ENCODE results near the gene TSHR.

TSHR gene

DNA sequence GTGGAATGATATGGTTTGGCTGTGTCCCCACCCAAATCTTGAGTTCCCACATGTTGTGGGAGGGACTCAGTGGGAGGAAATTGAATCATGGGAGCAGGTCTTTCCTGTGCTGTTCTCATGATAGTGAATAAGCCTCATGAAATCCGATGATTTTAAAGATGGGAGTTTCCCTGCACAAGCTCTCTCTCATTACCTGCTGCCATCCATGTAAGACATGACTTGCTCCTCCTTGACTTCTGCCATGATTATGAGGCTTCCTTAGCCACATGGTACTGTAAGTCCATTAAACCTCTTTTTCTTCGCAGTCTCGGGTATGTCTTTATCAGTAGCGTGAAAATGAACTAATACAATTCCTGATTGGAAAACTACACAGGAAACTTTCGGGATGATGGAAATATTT is 100.5 kb downstream of the TSHR start:
- no peaks in the 10 kb centered on the region for H3K36me3 ChIP-seq
- H3K27me3 ChIP-seq, result no peaks in the 10 kb centered on the region
- H3K27ac ChIP-seq, result no peak overlapping the region
- no peak for DNase-seq
- H3K4me3 ChIP-seq, result no peak overlapping the region
- H3K4me1 ChIP-seq, result no peaks in the 10 kb centered on the region
- no peaks in the 10 kb centered on the region for H3K9me3 ChIP-seq
- intact Hi-C loops (cut with DNase I; ENCODE audit: low total_unique reads), result no loop called here
- no peak for TF ChIP-seq CTCF (IDR thresholded peaks at IDR 0.05)

DNA sequence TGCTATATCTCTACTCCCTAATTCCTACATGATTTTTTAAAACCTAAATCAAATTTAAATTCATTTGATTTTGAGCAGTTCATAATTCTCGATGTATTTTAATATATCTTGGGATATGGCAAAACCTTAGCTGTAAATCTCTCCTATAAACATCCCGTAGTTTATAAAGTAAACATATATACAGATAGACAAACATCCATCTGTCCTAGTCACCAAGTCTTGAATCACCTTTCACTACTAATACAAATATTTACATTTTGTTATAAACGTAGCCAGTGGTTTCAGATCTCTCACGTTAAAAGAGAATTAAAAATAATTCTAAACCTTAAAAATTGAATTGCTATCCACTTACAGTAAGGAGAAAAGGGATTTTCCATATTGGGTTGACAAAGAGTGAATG is 107.0 kb downstream of the TSHR start:
- intact Hi-C loops (cut with DNase I; ENCODE audit: low total_unique reads), result no loop called here
- DNase-seq, result no peak
- Histone ChIP-seq H3K27ac (no peak overlapping the region), H3K9me3 (no peaks in the 10 kb centered on the region), H3K4me3 (no peak overlapping the region), H3K4me1 (no peaks in the 10 kb centered on the region), H3K36me3 (no peaks in the 10 kb centered on the region), H3K27me3 (no peaks in the 10 kb centered on the region)
- TF ChIP-seq CTCF (IDR thresholded peaks at IDR 0.05), result no peak

DNA sequence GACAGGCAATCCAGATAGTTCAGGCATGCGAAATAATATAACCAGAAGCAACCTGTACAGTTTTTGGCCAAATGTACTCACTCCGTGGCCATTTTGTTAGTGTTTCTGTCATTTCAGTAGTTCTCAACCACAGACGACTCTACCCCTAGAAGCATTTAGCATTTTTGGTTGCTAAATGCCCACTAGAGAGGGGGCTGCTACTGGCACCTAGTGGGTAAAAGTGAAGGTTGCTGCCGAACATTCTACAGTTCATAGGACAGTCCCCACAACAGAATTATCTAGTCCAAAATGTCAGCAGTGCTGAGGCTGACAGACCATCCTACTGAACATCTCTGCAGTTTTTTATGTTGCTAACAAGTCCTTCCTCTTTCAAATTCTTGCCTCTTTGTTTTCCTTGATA is 107.4 kb downstream of the TSHR start:
- no peak for DNase-seq
- no peaks in the 10 kb centered on the region for H3K9me3 ChIP-seq
- H3K27ac ChIP-seq, result no peak overlapping the region
- no peaks in the 10 kb centered on the region for H3K4me1 ChIP-seq
- no peaks in the 10 kb centered on the region for H3K27me3 ChIP-seq
- no peak overlapping the region for H3K4me3 ChIP-seq
- no peaks in the 10 kb centered on the region for H3K36me3 ChIP-seq
- intact Hi-C loops (cut with DNase I; ENCODE audit: low total_unique reads), result no loop called here
- TF ChIP-seq CTCF (IDR thresholded peaks at IDR 0.05), result no peak

GRCh38 chr14:81066672-81067071 is 111.3 kb downstream of the TSHR start:
- H3K27ac ChIP-seq, result no peak overlapping the region
- intact Hi-C loops (cut with DNase I; ENCODE audit: low total_unique reads), result no loop called here
- no peak for TF ChIP-seq CTCF (IDR thresholded peaks at IDR 0.05)
- no peaks in the 10 kb centered on the region for H3K36me3 ChIP-seq
- DNase-seq, result no peak
- peaks cover 2 to 14% (median 4%) of the 10 kb centered on the region in 3 donors for H3K9me3 ChIP-seq
- no peak overlapping the region for H3K4me3 ChIP-seq
- no peaks in the 10 kb centered on the region for H3K27me3 ChIP-seq
- no peaks in the 10 kb centered on the region for H3K4me1 ChIP-seq

- no peak overlapping the region for H3K27ac ChIP-seq
- H3K4me1 ChIP-seq, result no peaks in the 10 kb centered on the region
- H3K27me3 ChIP-seq, result no peaks in the 10 kb centered on the region
- H3K36me3 ChIP-seq, result no peaks in the 10 kb centered on the region
- no peak for TF ChIP-seq CTCF (IDR thresholded peaks at IDR 0.05)
- intact Hi-C loops (cut with DNase I; ENCODE audit: low total_unique reads), result no loop called here
- no peak overlapping the region for H3K4me3 ChIP-seq
- no peak for DNase-seq
- H3K9me3 ChIP-seq, result peaks cover 2 to 14% (median 4%) of the 10 kb centered on the region in 3 donors
These were observed 111.7 kb downstream of the TSHR start for GRCh38 chr14:81067156-81067555.

DNA sequence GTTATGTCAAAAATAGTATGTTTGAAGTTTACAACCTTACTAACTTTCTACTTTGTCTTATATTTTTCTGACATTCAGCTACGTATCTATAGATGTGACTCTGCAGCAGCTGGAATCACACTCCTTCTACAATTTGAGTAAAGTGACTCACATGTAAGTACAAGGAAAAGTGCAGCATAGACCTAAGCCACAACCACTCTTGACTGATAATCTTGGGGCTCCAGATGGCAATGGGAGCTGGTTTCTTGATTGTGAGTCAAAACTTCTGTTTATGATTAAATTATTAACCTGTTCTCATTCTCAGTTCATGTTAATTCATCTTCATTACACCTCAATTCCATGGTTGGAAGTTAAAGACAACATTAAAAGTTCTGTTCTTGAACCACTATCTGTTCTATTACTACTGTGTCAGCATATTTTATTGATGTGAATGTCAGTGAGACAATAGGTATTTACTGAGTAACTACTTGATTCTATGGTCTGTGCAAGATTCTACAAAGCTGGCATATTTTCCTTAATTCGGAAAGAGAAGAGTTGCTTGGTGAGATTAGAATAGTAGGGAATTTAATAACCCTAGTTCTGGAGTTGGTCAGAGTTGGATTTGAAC is 112.9 kb downstream of the TSHR start:
- Histone ChIP-seq H3K27me3 (no peaks in the 10 kb centered on the region), H3K36me3 (no peaks in the 10 kb centered on the region), H3K9me3 (peaks cover 2 to 14% (median 4%) of the 10 kb centered on the region in 3 donors), H3K27ac (no peak overlapping the region), H3K4me1 (no peaks in the 10 kb centered on the region), H3K4me3 (no peak overlapping the region)
- no peak for TF ChIP-seq CTCF (IDR thresholded peaks at IDR 0.05)
- DNase-seq, result no peak
- intact Hi-C loops (cut with DNase I; ENCODE audit: low total_unique reads), result no loop called here

Measured in tibial artery (tissue), 4 donors.